Transverse colon (tissue), 4 donors: Measurements from ENCODE around the gene CELSR3. TPM values are rescaled to one million over a fixed set of nuclear protein-coding genes. Genes with fewer than 3 reads are reported as not detected.

Experiments
- DNase-seq: peaks from one replicate; pipeline ENCODE4 v3.0.0-alpha.2; 2019
- H3K27ac ChIP-seq, 4 donors: fragments of 200-600 bp; sonication (generic); 2 replicates each; pipeline ENCODE4 v1.5.1; 2016 to 2018; ENCODE audit warnings: inconsistent platforms in 4 of 4
- H3K27me3 ChIP-seq: fragments of 200-600 bp; sonication (generic); 2 replicates; pipeline ENCODE4 v1.5.1; 2017; ENCODE audit warnings: inconsistent platforms
- H3K36me3 ChIP-seq, 4 donors: fragments of 200-600 bp; sonication (generic); 2 replicates each; pipeline ENCODE4 v1.5.1; 2017 to 2019; ENCODE audit warnings: inconsistent platforms in 4 of 4
- H3K4me1 ChIP-seq, 4 donors: fragments of 200-600 bp; sonication (generic); 2 replicates each; pipeline ENCODE4 v1.5.1; 2017 to 2020; ENCODE audit warnings: inconsistent platforms in 4 of 4
- H3K4me3 ChIP-seq, 4 donors: fragments of 200-600 bp; sonication (generic); 1 replicate in 1 of 4; 2 replicates in 3 of 4; pipeline versions ENCODE4 v1.5.1 to v1.6.1; 2017 to 2019; ENCODE audit warnings: inconsistent platforms in 4 of 4
- H3K9me3 ChIP-seq, 2 donors: fragments of 200-600 bp; sonication (generic); 2 replicates each; pipeline ENCODE4 v1.5.1; 2017 to 2019; ENCODE audit warnings: inconsistent platforms in 2 of 2
- CTCF ChIP-seq, 5 experiments: fragments of 200-600 bp in 3 of 5; fragments of 450-650 bp in 2 of 5; sonication (generic) in 3 of 5; IDR thresholded peaks; 1 replicate in 2 of 5; 2 replicates in 3 of 5; pipeline ENCODE4 v1.5.1; 2016 to 2017; ENCODE audit warnings: antibody characterized with exemption in 5 of 5, inconsistent platforms in 3 of 5, mild to moderate bottlenecking in 2 of 5, moderate library complexity in 1 of 5
- EP300 ChIP-seq: sonication (generic); formaldehyde crosslinking; IDR thresholded peaks from one replicate; pipeline ENCODE4 v1.6.1; 2017; ENCODE audit warnings: antibody characterized with exemption, low read depth
- POLR2A ChIP-seq: fragments of 450-650 bp; IDR thresholded peaks from one replicate; pipeline ENCODE4 v1.6.1; 2016; ENCODE audit warnings: antibody characterized with exemption, mild to moderate bottlenecking, moderate library complexity
- POLR2AphosphoS5 ChIP-seq, 3 donors: sonication (generic); formaldehyde crosslinking; IDR thresholded peaks; one replicate each; pipeline ENCODE4 v1.6.1; 2016; ENCODE audit warnings: antibody characterized with exemption in 3 of 3
- WGBS, 2 donors: methylation state at CpG; one replicate each; pipeline ENCODE4 v1.1.5; 2018; ENCODE audit warnings: low coverage in 1 of 2; 5-methylcytosine and 5-hydroxymethylcytosine counted together
- in situ Hi-C, 4 donors: fragments of 200-750 bp; cut with MboI; loops; one replicate each; pipeline versions ENCODE4 v1.15.0 to v1.15.1; 2017; ENCODE audit warnings: low sequenced_read_pairs in 3 of 4, low pct_ligation_motif_present in 1 of 4, low pct_unique_long_range_greater_than_20kb in 1 of 4
- intact Hi-C: fragments of 100-400 bp; cut with DNase I; formaldehyde crosslinking; loops from one replicate; pipeline ENCODE4 v1.15.1; 2023; ENCODE audit warnings: low total_unique reads
- total RNA-seq, 4 donors: library from RNA; depleted of rRNA; stranded (reverse); fragments of >200 nt; gene quantifications; one replicate each; pipeline ENCODE4 v1.1.0, GENCODE V29; 2016

The CELSR3 gene
- total RNA-seq, 4 donors from 2014 or later, result 1.2 to 15.0 (median 3.9) TPM

GRCh38 chr3:48641396-48641795 lies 21.3 kb downstream of the CELSR3 start:
- Histone ChIP-seq H3K4me1 (peaks cover 2 to 6% (median 3%) of the 10 kb centered on the region in 4 donors), H3K27me3 (no peaks in the 10 kb centered on the region), H3K36me3 (no peaks in the 10 kb centered on the region), H3K27ac (no peak overlapping the region), H3K4me3 (no peak overlapping the region), H3K9me3 (no peaks in the 10 kb centered on the region)
- DNase-seq, result no peak
- no peak for TF ChIP-seq EP300
- TF ChIP-seq POLR2A, result no peak
- no peak for TF ChIP-seq POLR2AphosphoS5 (IDR thresholded peaks at IDR 0.05)
- no peak for TF ChIP-seq CTCF (IDR thresholded peaks at IDR 0.05)
- intact Hi-C loops (no loop called here), in situ Hi-C loops (no loop called here)
- 85% methylated on average over 3 of the region's 3 CpGs; no CpG with 5 or more reads in 1 of the 2 donors for WGBS, 2 donors

- Histone ChIP-seq H3K4me3 (no peak overlapping the region), H3K27me3 (no peaks in the 10 kb centered on the region), H3K4me1 (peaks cover 8 to 13% (median 9%) of the 10 kb centered on the region in 4 donors), H3K36me3 (no peaks in the 10 kb centered on the region), H3K27ac (no peak overlapping the region), H3K9me3 (no peaks in the 10 kb centered on the region)
- 89% methylated on average over 30 of the region's 38 CpGs; no CpG with 5 or more reads in 1 of the 2 donors for WGBS, 2 donors
- no peak for DNase-seq
- no peak for TF ChIP-seq EP300
- no peak for TF ChIP-seq POLR2A
- no peak for TF ChIP-seq POLR2AphosphoS5 (IDR thresholded peaks at IDR 0.05)
- no peak for TF ChIP-seq CTCF (IDR thresholded peaks at IDR 0.05)
- in situ Hi-C loops, result no loop called here
- intact Hi-C loops, result no loop called here
Observed at GRCh38 chr3:48639944-48640606, 22.6 kb downstream of the CELSR3 start.

DNA sequence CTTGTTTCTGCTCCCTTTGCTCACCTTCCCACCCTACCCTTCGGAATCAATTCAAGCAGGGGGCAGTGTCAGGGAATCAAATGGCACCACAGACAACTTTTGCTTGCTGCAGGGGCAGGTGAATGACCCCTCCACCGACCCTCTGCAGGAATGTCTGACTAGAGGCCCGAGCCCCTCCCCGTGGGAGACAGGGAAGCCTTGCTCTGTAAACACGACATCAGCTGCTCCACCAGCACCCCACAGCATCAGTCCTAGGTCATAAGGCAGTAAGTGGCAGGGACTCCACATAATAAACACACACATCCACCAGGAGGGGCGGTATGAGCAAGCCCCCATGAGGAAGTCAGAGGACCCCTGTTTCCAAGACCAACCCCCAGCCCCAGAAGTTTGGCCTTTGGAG lies 25.4 kb downstream of the CELSR3 start:
- Histone ChIP-seq H3K4me3 (no peak overlapping the region), H3K27me3 (no peaks in the 10 kb centered on the region), H3K4me1 (peaks cover 15 to 23% (median 20%) of the 10 kb centered on the region in 4 donors), H3K27ac (no peak overlapping the region), H3K36me3 (no peaks in the 10 kb centered on the region), H3K9me3 (no peaks in the 10 kb centered on the region)
- TF ChIP-seq CTCF (IDR thresholded peaks at IDR 0.05) (no peak), POLR2AphosphoS5 (IDR thresholded peaks at IDR 0.05) (no peak), POLR2A (no peak), EP300 (no peak)
- WGBS, 2 donors, result 60% methylated on average over 6 of the region's 6 CpGs; no CpG with 5 or more reads in 1 of the 2 donors
- intact Hi-C loops (no loop called here), in situ Hi-C loops (no loop called here)
- no peak for DNase-seq

DNA sequence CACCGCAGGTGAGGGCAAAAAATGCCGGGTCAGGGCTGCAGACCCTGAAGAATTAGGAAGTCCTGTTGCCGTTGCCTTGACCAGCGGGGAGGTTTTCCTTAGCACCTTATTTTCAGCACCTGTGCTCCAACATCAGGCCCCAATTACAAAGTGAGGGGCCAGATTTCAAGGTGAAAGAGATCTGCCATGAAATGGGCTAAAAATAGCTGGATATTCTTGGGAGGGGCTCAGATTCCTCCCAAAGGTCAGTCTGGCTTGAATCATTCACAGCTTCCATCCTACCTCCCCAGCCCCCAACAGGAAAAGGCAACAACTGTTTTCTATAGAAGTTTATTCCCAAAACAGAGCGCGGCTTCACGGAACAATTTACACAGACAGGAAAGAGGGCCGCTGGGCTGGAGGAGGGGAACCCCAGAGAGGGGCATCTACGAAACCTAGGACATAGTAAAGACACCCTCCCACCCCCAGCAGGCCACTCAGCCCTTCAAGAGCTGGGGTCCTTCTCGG lies 26.5 kb downstream of the CELSR3 start:
- in situ Hi-C loops (no loop called here), intact Hi-C loops (no loop called here)
- TF ChIP-seq POLR2AphosphoS5 (IDR thresholded peaks at IDR 0.05) (no peak), CTCF (IDR thresholded peaks at IDR 0.05) (no peak), EP300 (no peak), POLR2A (no peak)
- H3K4me1 ChIP-seq, result peaks cover 15 to 23% (median 20%) of the 10 kb centered on the region in 4 donors
- H3K27ac ChIP-seq, result peak overlapping the region; percentile 79 to 95 (median 91)
- 46% methylated on average over 10 of the region's 10 CpGs; no CpG with 5 or more reads in 1 of the 2 donors for WGBS, 2 donors
- peak overlapping the region; percentile 60 to 96 (median 69) for H3K4me3 ChIP-seq
- H3K27me3 ChIP-seq, result no peaks in the 10 kb centered on the region
- H3K36me3 ChIP-seq, result no peaks in the 10 kb centered on the region
- DNase-seq, result no peak
- H3K9me3 ChIP-seq, result no peaks in the 10 kb centered on the region
